ENCODE results near the gene FLYWCH1.

- TF ChIP-seq POLR2A (IDR thresholded peaks at IDR 0.05) (no peak), CTCF (IDR thresholded peaks at IDR 0.05) (no peak)
These were observed 14.6 kb upstream of the FLYWCH1 start for GRCh38 chr16:2897110-2897509.
